ENCODE measurements around the gene DDX25.
"Not testable (repeated sequence)": the region's sequence is repeated elsewhere in the genome, so short reads cannot be mapped to it uniquely, and the experiment has no call there.

DDX25 gene

GRCh38 chr11:125904678-125905077, 370 bp downstream of the DDX25 start:
- no peak for DNase-seq (ENCODE audit: low read depth in 2 of 2)

- no peak for DNase-seq (ENCODE audit: low read depth in 2 of 2)
Observed at GRCh38 chr11:125910226-125910849, 6.0 kb downstream of the DDX25 start.

GRCh38 chr11:125914601-125915000, 10.3 kb downstream of the DDX25 start:
- not testable (repeated sequence) for DNase-seq (ENCODE audit: low read depth in 2 of 2)

GRCh38 chr11:125916683-125917347, 12.5 kb downstream of the DDX25 start:
- DNase-seq (ENCODE audit: low read depth in 2 of 2), result no peak

GRCh38 chr11:125918140-125918840, 14.0 kb downstream of the DDX25 start:
- DNase-seq (ENCODE audit: low read depth in 2 of 2), result no peak

- DNase-seq (ENCODE audit: low read depth in 2 of 2), result no peak
Observed at GRCh38 chr11:125921042-125921441, 16.7 kb downstream of the DDX25 start.

GRCh38 chr11:125922156-125922555, 17.8 kb downstream of the DDX25 start:
- no peak for DNase-seq (ENCODE audit: low read depth in 2 of 2)

- DNase-seq (ENCODE audit: low read depth in 2 of 2), result no peak
Observed at GRCh38 chr11:125923012-125923579, 18.8 kb downstream of the DDX25 start.

GRCh38 chr11:125923633-125924032, 19.3 kb downstream of the DDX25 start:
- DNase-seq (ENCODE audit: low read depth in 2 of 2), result no peak

- DNase-seq (ENCODE audit: low read depth in 2 of 2), result no peak
Observed at GRCh38 chr11:125924384-125925007, 20.2 kb downstream of the DDX25 start.

GRCh38 chr11:125925247-125925740, 21.0 kb downstream of the DDX25 start:
- no peak for DNase-seq (ENCODE audit: low read depth in 2 of 2)

- no peak for DNase-seq (ENCODE audit: low read depth in 2 of 2)
Observed at GRCh38 chr11:125925804-125926203, 21.5 kb downstream of the DDX25 start.

GRCh38 chr11:125926682-125927081, 22.4 kb downstream of the DDX25 start:
- DNase-seq (ENCODE audit: low read depth in 2 of 2), result no peak

- no peak for DNase-seq (ENCODE audit: low read depth in 2 of 2)
Observed at GRCh38 chr11:125929445-125930075, 25.3 kb downstream of the DDX25 start.

GRCh38 chr11:125930076-125930450, 25.8 kb downstream of the DDX25 start:
- no peak for DNase-seq (ENCODE audit: low read depth in 2 of 2)

- no peak for DNase-seq (ENCODE audit: low read depth in 2 of 2)
Observed at GRCh38 chr11:125931116-125931515, 26.8 kb downstream of the DDX25 start.

- DNase-seq (ENCODE audit: low read depth in 2 of 2), result no peak
Observed at GRCh38 chr11:125931668-125932067, 27.4 kb downstream of the DDX25 start.

GRCh38 chr11:125932301-125932700, 28.0 kb downstream of the DDX25 start:
- no peak for DNase-seq (ENCODE audit: low read depth in 2 of 2)

GRCh38 chr11:125933030-125933813, 28.9 kb downstream of the DDX25 start:
- DNase-seq (ENCODE audit: low read depth in 2 of 2), result no peak

- no peak for DNase-seq (ENCODE audit: low read depth in 2 of 2)
Observed at GRCh38 chr11:125934473-125934872, 30.2 kb downstream of the DDX25 start.

GRCh38 chr11:125935056-125935455, 30.7 kb downstream of the DDX25 start:
- DNase-seq (ENCODE audit: low read depth in 2 of 2), result no peak
